ENCODE results near the gene RASL11A. TPM values are rescaled to one million over a fixed set of nuclear protein-coding genes. Genes with fewer than 3 reads are reported as not detected.

RASL11A gene
- total and polyA plus RNA-seq, 8 donors, result 1.4 to 6.6 (median 3.1) TPM

DNA sequence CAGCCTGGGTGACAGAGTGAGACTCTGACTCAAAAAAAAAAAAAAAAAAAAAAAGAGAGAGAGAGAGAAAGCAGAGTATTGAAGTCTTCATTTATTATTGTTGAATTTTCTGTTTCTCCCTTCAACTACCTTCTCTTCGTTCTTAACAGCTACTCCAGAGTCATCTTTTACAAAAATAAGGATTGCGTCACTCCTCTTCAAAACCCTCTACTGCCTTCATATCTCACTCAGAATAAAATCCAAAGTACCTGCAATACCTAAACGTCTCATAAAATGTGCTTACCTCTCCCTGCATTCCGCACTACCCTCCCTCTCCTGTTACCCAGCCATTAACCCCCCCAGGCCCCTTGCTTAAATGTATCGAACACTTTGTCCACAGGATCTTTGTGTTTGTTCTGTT lies 36.7 kb upstream of the RASL11A start:
- 84 to 85% methylated on average over 5 of the region's 5 CpGs for WGBS, 2 donors
- Histone ChIP-seq H3K4me3 (no peak overlapping the region), H3K27me3 (no peaks in the 10 kb centered on the region), H3K36me3 (no peaks in the 10 kb centered on the region), H3K27ac (no peak overlapping the region), H3K9me3 (no peaks in the 10 kb centered on the region), H3K4me1 (no peaks in the 10 kb centered on the region)
- no peak for ATAC-seq
- DNase-seq, result no peak
- intact Hi-C loops (cut with DNase I), result no loop called here
- FAIRE-seq, result no peak
- TF ChIP-seq, protein P1, sequence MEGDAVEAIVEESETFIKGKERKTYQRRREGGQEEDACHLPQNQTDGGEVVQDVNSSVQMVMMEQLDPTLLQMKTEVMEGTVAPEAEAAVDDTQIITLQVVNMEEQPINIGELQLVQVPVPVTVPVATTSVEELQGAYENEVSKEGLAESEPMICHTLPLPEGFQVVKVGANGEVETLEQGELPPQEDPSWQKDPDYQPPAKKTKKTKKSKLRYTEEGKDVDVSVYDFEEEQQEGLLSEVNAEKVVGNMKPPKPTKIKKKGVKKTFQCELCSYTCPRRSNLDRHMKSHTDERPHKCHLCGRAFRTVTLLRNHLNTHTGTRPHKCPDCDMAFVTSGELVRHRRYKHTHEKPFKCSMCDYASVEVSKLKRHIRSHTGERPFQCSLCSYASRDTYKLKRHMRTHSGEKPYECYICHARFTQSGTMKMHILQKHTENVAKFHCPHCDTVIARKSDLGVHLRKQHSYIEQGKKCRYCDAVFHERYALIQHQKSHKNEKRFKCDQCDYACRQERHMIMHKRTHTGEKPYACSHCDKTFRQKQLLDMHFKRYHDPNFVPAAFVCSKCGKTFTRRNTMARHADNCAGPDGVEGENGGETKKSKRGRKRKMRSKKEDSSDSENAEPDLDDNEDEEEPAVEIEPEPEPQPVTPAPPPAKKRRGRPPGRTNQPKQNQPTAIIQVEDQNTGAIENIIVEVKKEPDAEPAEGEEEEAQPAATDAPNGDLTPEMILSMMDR (IDR thresholded peaks at IDR 0.05), result no peak

DNA sequence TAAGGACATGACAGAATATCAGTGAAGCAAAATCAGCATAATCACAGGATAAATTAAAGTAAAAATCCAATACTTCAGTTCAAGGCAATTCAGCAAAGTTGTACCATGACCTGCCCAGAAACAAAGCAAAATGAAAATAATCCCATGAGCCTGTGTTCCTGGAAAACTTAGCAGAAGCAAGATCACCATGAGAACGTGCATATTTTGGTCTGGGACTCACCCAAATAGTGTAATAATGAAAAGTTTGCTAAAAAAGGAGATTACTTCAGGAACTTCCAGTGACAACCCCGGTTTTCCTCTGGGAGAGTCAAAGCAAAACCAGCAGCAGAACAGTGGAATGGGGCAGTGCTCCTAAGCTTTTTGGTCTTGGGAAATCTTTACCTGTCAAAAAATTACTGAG lies 34.2 kb upstream of the RASL11A start:
- intact Hi-C loops (cut with DNase I), result no loop called here
- TF ChIP-seq, protein P1 (IDR thresholded peaks at IDR 0.05), result no peak
- no peak overlapping the region for H3K27ac ChIP-seq
- ATAC-seq (no peak), FAIRE-seq (no peak), DNase-seq (no peak)
- H3K4me1 ChIP-seq, result peaks cover 0 to 3% (median 0%) of the 10 kb centered on the region in 3 donors
- H3K9me3 ChIP-seq, result no peaks in the 10 kb centered on the region
- no peaks in the 10 kb centered on the region for H3K27me3 ChIP-seq
- H3K36me3 ChIP-seq, result no peaks in the 10 kb centered on the region
- no peak overlapping the region for H3K4me3 ChIP-seq
- WGBS, 2 donors, result 78 to 81% methylated on average over 2 of the region's 2 CpGs

DNA sequence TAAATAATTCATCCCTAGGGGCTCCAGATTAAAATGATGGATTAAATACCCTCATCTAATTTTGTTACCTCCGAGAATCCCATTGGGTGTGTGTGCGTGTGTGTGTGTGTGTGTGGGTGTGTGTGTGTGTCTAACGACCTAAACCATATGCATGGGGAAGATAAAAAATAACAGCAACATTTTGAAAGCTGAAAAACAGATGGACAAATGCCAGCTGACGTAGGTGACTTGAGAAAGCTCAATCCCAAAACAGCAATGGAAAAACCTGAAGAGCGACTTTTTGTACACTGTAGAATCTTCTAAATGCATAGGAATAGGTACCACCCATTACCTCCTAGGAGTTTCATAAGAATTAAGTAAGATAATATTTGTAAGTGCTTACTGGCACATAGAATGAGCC lies 27.9 kb upstream of the RASL11A start:
- 92 to 93% methylated on average over 5 of the region's 5 CpGs for WGBS, 2 donors
- H3K27ac ChIP-seq, result no peak overlapping the region
- TF ChIP-seq, protein P1 (IDR thresholded peaks at IDR 0.05), result no peak
- no peaks in the 10 kb centered on the region for H3K36me3 ChIP-seq
- DNase-seq (no peak), FAIRE-seq (no peak), ATAC-seq (no peak)
- H3K27me3 ChIP-seq, result no peaks in the 10 kb centered on the region
- H3K4me1 ChIP-seq, result peaks cover 0 to 3% (median 0%) of the 10 kb centered on the region in 3 donors
- no peaks in the 10 kb centered on the region for H3K9me3 ChIP-seq
- intact Hi-C loops (cut with DNase I), result no loop called here
- H3K4me3 ChIP-seq, result no peak overlapping the region

DNA sequence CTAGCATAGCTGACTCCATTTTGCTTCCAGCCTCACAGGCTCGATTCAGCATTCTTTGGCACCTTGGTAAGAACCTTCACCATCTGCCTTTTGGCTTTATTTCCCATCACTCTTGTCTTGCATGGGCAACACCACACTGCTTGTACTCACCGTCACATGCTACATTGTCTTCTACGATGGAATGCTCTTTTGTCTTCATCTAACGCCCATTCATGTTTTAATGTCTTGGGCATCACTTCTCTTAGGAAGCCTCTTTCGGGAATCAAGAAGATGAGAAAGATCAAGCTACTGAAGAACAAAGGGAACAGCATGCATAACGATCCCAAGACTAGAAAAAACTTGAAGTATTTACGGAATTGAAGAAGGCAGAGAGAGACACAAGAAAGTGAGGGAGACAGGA lies 25.0 kb upstream of the RASL11A start:
- TF ChIP-seq, protein P1 (IDR thresholded peaks at IDR 0.05), result no peak
- H3K4me3 ChIP-seq, result no peak overlapping the region
- no peak for FAIRE-seq
- no peaks in the 10 kb centered on the region for H3K27me3 ChIP-seq
- DNase-seq, result no peak
- no peak overlapping the region for H3K27ac ChIP-seq
- no peaks in the 10 kb centered on the region for H3K36me3 ChIP-seq
- H3K4me1 ChIP-seq, result peaks cover 0 to 9% (median 7%) of the 10 kb centered on the region in 3 donors
- intact Hi-C loops (cut with DNase I), result no loop called here
- no peak for ATAC-seq
- no peaks in the 10 kb centered on the region for H3K9me3 ChIP-seq
- 84% methylated on average over 7 of the region's 7 CpGs for WGBS, 2 donors

DNA sequence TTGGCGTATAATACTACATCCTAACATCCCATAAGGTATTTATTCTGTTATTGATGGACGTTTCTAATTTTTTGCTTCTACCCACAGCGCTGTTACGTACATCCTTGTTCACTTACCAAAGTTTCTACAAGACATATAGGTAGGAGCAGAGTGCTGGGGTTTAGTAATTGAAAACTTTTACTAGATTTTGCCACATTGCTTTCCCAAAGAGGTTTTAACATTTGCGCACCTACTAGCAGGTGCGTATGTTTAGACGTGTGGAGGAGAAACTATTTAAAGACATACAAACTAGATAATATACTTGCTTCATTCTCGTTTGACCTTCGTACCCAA lies 19.8 kb upstream of the RASL11A start:
- Histone ChIP-seq H3K27ac (peak overlapping the region; percentile 92 to 99 (median 95)), H3K27me3 (no peaks in the 10 kb centered on the region), H3K4me3 (peak overlapping the region; percentile 26 to 94 (median 72)), H3K9me3 (no peaks in the 10 kb centered on the region), H3K36me3 (peaks cover 0 to 11% (median 5%) of the 10 kb centered on the region in 3 donors), H3K4me1 (peaks cover 8 to 32% (median 25%) of the 10 kb centered on the region in 3 donors)
- intact Hi-C loops (cut with DNase I), result no loop called here
- TF ChIP-seq, protein P1 (IDR thresholded peaks at IDR 0.05), result no peak
- FAIRE-seq (no peak), ATAC-seq (peak; percentile 0 to 11 (median 4)), DNase-seq (no peak)
- 0 to 1% methylated on average over 9 of the region's 9 CpGs for WGBS, 2 donors
